ENCODE results near the gene ATP13A4. TPM values are rescaled to one million over a fixed set of nuclear protein-coding genes. Genes with fewer than 3 reads are reported as not detected.

ATP13A4 gene
- polyA plus RNA-seq, 1 donor (not counting 4 experiments of a cell fraction or from before 2014, with no cell fraction given), result 0.16 TPM

DNA sequence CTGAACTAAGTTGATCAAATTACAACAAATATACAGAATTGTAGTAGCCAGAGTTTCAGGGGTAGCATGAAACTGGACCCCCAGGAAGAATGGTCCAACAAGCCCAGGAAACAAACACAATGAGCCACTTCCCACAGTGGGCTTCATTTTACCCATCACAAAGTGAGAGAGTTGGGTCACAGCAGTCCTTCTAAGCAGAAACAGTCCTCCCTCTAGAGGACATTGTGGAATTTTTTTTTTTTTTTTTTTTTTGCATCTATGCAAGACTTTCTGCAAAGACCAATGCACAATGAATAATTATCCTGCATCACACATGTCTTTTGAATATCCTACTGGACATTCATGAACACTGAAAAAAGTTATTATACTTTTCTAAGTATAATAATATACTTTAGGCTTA is 102.4 kb downstream of the ATP13A4 start:
- H3K9me1 ChIP-seq (ENCODE audit: control insufficient read depth, extremely low read depth, insufficient read depth, low read length), result no peaks in the 10 kb centered on the region
- H3K4me3 ChIP-seq (ENCODE audit: control insufficient read depth in 2 of 3, extremely low read depth in 1 of 3, insufficient read depth in 2 of 3, low read depth in 1 of 3, low read length in 3 of 3), result no peak overlapping the region
- no peak for DNase-seq (ENCODE audit: low read depth, low spot score)
- H3K79me2 ChIP-seq (ENCODE audit: control insufficient read depth, insufficient read depth, low read length), result no peaks in the 10 kb centered on the region
- no peak for FAIRE-seq
- H3K4me1 ChIP-seq (ENCODE audit: control insufficient read depth, extremely low read depth, insufficient read depth, low read length), result no peaks in the 10 kb centered on the region
- H3K27me3 ChIP-seq (ENCODE audit: control insufficient read depth, extremely low read depth, insufficient read depth, low read length), result no peaks in the 10 kb centered on the region
- no peak overlapping the region for H3K27ac ChIP-seq (ENCODE audit: control insufficient read depth, insufficient read depth, low read length)
- TF ChIP-seq, protein P1, sequence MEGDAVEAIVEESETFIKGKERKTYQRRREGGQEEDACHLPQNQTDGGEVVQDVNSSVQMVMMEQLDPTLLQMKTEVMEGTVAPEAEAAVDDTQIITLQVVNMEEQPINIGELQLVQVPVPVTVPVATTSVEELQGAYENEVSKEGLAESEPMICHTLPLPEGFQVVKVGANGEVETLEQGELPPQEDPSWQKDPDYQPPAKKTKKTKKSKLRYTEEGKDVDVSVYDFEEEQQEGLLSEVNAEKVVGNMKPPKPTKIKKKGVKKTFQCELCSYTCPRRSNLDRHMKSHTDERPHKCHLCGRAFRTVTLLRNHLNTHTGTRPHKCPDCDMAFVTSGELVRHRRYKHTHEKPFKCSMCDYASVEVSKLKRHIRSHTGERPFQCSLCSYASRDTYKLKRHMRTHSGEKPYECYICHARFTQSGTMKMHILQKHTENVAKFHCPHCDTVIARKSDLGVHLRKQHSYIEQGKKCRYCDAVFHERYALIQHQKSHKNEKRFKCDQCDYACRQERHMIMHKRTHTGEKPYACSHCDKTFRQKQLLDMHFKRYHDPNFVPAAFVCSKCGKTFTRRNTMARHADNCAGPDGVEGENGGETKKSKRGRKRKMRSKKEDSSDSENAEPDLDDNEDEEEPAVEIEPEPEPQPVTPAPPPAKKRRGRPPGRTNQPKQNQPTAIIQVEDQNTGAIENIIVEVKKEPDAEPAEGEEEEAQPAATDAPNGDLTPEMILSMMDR (optimal IDR thresholded peaks at IDR 0.05 in 1 of 3, IDR thresholded peaks at IDR 0.05 in 1 of 3, conservative IDR thresholded peaks at IDR 0.05 in 1 of 3; ENCODE audit: extremely low read depth in 1 of 3, insufficient read depth in 2 of 3, low read length in 3 of 3), result peak in 2 of 3 experiments; percentile 22 to 47
- no peak for TF ChIP-seq EZH2 (IDR thresholded peaks at IDR 0.05; ENCODE audit: low read length)
- no peaks in the 10 kb centered on the region for H3K36me3 ChIP-seq (ENCODE audit: control insufficient read depth in 2 of 2, extremely low read depth in 1 of 2, insufficient read depth in 2 of 2, low read length in 2 of 2)
- H4K20me1 ChIP-seq (ENCODE audit: control insufficient read depth, extremely low read depth, insufficient read depth, low read length), result no peaks in the 10 kb centered on the region
- no peak overlapping the region for H3K4me2 ChIP-seq (ENCODE audit: control insufficient read depth, extremely low read depth, insufficient read depth, low read depth, low read length)
- dilution Hi-C loops (cut with MboI; ENCODE audit: extremely low pct_ligation_motif_present, low sequenced_read_pairs), result no loop called here
- H3K9me3 ChIP-seq (ENCODE audit: control insufficient read depth, low read depth, low read length), result no peaks in the 10 kb centered on the region
- no peak overlapping the region for H2AFZ ChIP-seq (ENCODE audit: control insufficient read depth, low read length)
- no peak overlapping the region for H3K9ac ChIP-seq (ENCODE audit: control insufficient read depth, extremely low read depth, insufficient read depth, low read length)

GRCh38 chr3:193451902-193452301 is 102.8 kb downstream of the ATP13A4 start:
- Histone ChIP-seq H4K20me1 (ENCODE audit: control insufficient read depth, extremely low read depth, insufficient read depth, low read length) (no peaks in the 10 kb centered on the region), H3K9me3 (ENCODE audit: control insufficient read depth, low read depth, low read length) (no peaks in the 10 kb centered on the region), H3K27ac (ENCODE audit: control insufficient read depth, insufficient read depth, low read length) (no peak overlapping the region), H3K9me1 (ENCODE audit: control insufficient read depth, extremely low read depth, insufficient read depth, low read length) (no peaks in the 10 kb centered on the region), H3K9ac (ENCODE audit: control insufficient read depth, extremely low read depth, insufficient read depth, low read length) (no peak overlapping the region), H3K27me3 (ENCODE audit: control insufficient read depth, extremely low read depth, insufficient read depth, low read length) (no peaks in the 10 kb centered on the region), H3K4me1 (ENCODE audit: control insufficient read depth, extremely low read depth, insufficient read depth, low read length) (no peaks in the 10 kb centered on the region), H2AFZ (ENCODE audit: control insufficient read depth, low read length) (no peak overlapping the region), H3K79me2 (ENCODE audit: control insufficient read depth, insufficient read depth, low read length) (no peaks in the 10 kb centered on the region), H3K4me2 (ENCODE audit: control insufficient read depth, extremely low read depth, insufficient read depth, low read depth, low read length) (no peak overlapping the region), H3K36me3 (ENCODE audit: control insufficient read depth in 2 of 2, extremely low read depth in 1 of 2, insufficient read depth in 2 of 2, low read length in 2 of 2) (no peaks in the 10 kb centered on the region), H3K4me3 (ENCODE audit: control insufficient read depth in 2 of 3, extremely low read depth in 1 of 3, insufficient read depth in 2 of 3, low read depth in 1 of 3, low read length in 3 of 3) (no peak overlapping the region)
- FAIRE-seq (no peak), DNase-seq (ENCODE audit: low read depth, low spot score) (no peak)
- TF ChIP-seq, protein P1 (optimal IDR thresholded peaks at IDR 0.05 in 1 of 3, IDR thresholded peaks at IDR 0.05 in 1 of 3, conservative IDR thresholded peaks at IDR 0.05 in 1 of 3; ENCODE audit: extremely low read depth in 1 of 3, insufficient read depth in 2 of 3, low read length in 3 of 3), result no peak
- TF ChIP-seq EZH2 (IDR thresholded peaks at IDR 0.05; ENCODE audit: low read length), result no peak
- dilution Hi-C loops (cut with MboI; ENCODE audit: extremely low pct_ligation_motif_present, low sequenced_read_pairs), result no loop called here

Data from keratinocyte (primary cell).